GM12878 (cell line): ENCODE data around the gene TSPAN5. TPM values are rescaled to one million over a fixed set of nuclear protein-coding genes. Genes with fewer than 3 reads are reported as not detected.

Experiments
- ATAC-seq: fragments of 200-7000 bp; cut with Tn5 transposase; 3 replicates; pipeline ENCODE4 v1.9.1; 2020; ENCODE audit warnings: mild to moderate bottlenecking, moderate library complexity
- BruUV-seq: library from RNA; stranded (reverse); fragments of 400-500 nt; replicated peaks from 2 replicates; lab custom pipeline; 2021; lab: Mats Ljungman, UMichigan
- CTCF ChIA-PET: fragments of 300-600 bp; sonication (Branson Sonifier 250); formaldehyde crosslinking; extraction: SDS; loops from one replicate; lab custom pipeline; 2021; ENCODE audit warnings: inconsistent platforms; lab: Yijun Ruan, JAX
- POLR2A ChIA-PET: fragments of 350-600 bp; formaldehyde crosslinking; extraction: SDS; loops from one replicate; lab custom pipeline; 2021; ENCODE audit warnings: inconsistent platforms; lab: Charles Lee
- RAD21 ChIA-PET: fragments of 300-600 bp; sonication (Branson Sonifier 250); formaldehyde crosslinking; loops from one replicate; lab custom pipeline; 2023; ENCODE audit warnings: antibody characterized with exemption; ENCODE audit not compliant: unreplicated experiment; lab: Charles Lee
- SMC1A ChIA-PET: fragments of 300-600 bp; sonication (Branson Sonifier 250); formaldehyde crosslinking; loops from one replicate; lab custom pipeline; 2023; ENCODE audit not compliant: unreplicated experiment, uncharacterized antibody; lab: Charles Lee
- DNase-seq: peaks from one replicate; pipeline ENCODE4 v3.0.0-alpha.2; 2011; ENCODE audit warnings: low read depth, low spot score
- FAIRE-seq: peaks from 3 replicates; lab custom pipeline; 2011; peaks lifted over from hg19 to GRCh38; lab: Jason Lieb, UNC
- H2AFZ ChIP-seq: 2 replicates; pipeline ENCODE4 v1.6.0; 2011; ENCODE audit warnings: low read depth, low read length, control low read depth; ENCODE audit not compliant: control insufficient read depth
- H3K27ac ChIP-seq: 2 replicates; pipeline ENCODE4 v1.5.1; 2011; ENCODE audit warnings: control low read depth; ENCODE audit not compliant: control insufficient read depth, insufficient read depth
- H3K27me3 ChIP-seq, 2 experiments: replicated peaks in 1 of 2; 2 replicates each; pipeline versions ENCODE4 v1.6.0 to v1.6.1; 2011; ENCODE audit warnings: low read length in 1 of 2; ENCODE audit not compliant: control insufficient read depth in 2 of 2, insufficient read depth in 2 of 2
- H3K36me3 ChIP-seq, 2 experiments: 2 replicates each; pipeline ENCODE4 v1.5.1; 2011; ENCODE audit warnings: low read length in 1 of 2; ENCODE audit not compliant: control insufficient read depth in 2 of 2, insufficient read depth in 2 of 2
- H3K4me1 ChIP-seq: 2 replicates; pipeline ENCODE4 v1.6.1; 2011; ENCODE audit warnings: mild to moderate bottlenecking, low read length, moderate library complexity, mixed read lengths; ENCODE audit not compliant: control insufficient read depth, insufficient read depth
- H3K4me2 ChIP-seq: 2 replicates; pipeline ENCODE4 v1.6.0; 2011; ENCODE audit warnings: control low read depth; ENCODE audit not compliant: control insufficient read depth, insufficient read depth
- H3K4me3 ChIP-seq: fragments of 200-600 bp; sonication (generic); 2 replicates; pipeline ENCODE4 v1.5.1; 2016
- H3K79me2 ChIP-seq: 2 replicates; pipeline ENCODE4 v1.6.0; 2011; ENCODE audit warnings: low read length; ENCODE audit not compliant: control insufficient read depth, insufficient read depth
- H3K9ac ChIP-seq: 2 replicates; pipeline ENCODE4 v1.8.0; 2011; ENCODE audit warnings: low read length, control low read depth, mixed read lengths; ENCODE audit not compliant: control insufficient read depth, insufficient read depth
- H3K9me3 ChIP-seq: replicated peaks from 3 replicates; pipeline ENCODE4 v1.5.1; 2011; ENCODE audit warnings: mild to moderate bottlenecking, low read length; ENCODE audit not compliant: control insufficient read depth, insufficient read depth
- H4K20me1 ChIP-seq: 2 replicates; pipeline ENCODE4 v1.6.0; 2011; ENCODE audit not compliant: control insufficient read depth, insufficient read depth
- BCL3 ChIP-seq: IDR thresholded peaks from 2 replicates; pipeline ENCODE4 v1.6.1; 2011; ENCODE audit warnings: borderline replicate concordance, low read depth, mild to moderate bottlenecking, moderate library complexity, low read length; ENCODE audit not compliant: insufficient read depth, poor library complexity, severe bottlenecking
- CHD1 ChIP-seq: IDR thresholded peaks from 2 replicates; pipeline ENCODE4 v1.6.1; 2012; ENCODE audit warnings: low read depth, low read length, improper control_type of control experiment
- CHD2 ChIP-seq: IDR thresholded peaks from 2 replicates; pipeline ENCODE4 v1.6.1; 2011; ENCODE audit warnings: low read depth, low read length, improper control_type of control experiment, borderline replicate concordance
- GATAD2B ChIP-seq: fragments of 450-650 bp; conservative IDR thresholded peaks from 2 replicates; pipeline ENCODE4 v1.6.1; 2017; ENCODE audit warnings: low read depth, mild to moderate bottlenecking, moderate library complexity
- HDAC2 ChIP-seq: fragments of 200-600 bp; sonication (generic); IDR thresholded peaks from 2 replicates; pipeline ENCODE4 v1.6.1; 2017
- HDAC6 ChIP-seq: fragments of 200-600 bp; sonication (generic); IDR thresholded peaks from one replicate; pipeline ENCODE4 v1.8.0; 2017; ENCODE audit warnings: antibody characterized with exemption; ENCODE audit not compliant: unreplicated experiment
- HDGF ChIP-seq: fragments of 450-650 bp; IDR thresholded peaks from 2 replicates; pipeline ENCODE4 v1.6.1; 2016; ENCODE audit warnings: antibody characterized with exemption
- MEF2A ChIP-seq: IDR thresholded peaks from 2 replicates; pipeline ENCODE4 v1.6.1; 2011; ENCODE audit warnings: low read depth, mild to moderate bottlenecking, low read length, moderate library complexity; ENCODE audit not compliant: insufficient read depth
- MYB ChIP-seq: fragments of 150-350 bp; IDR thresholded peaks from 2 replicates; pipeline ENCODE4 v1.6.1; 2014; ENCODE audit warnings: mild to moderate bottlenecking, low read depth, low read length, borderline replicate concordance
- PAX5 ChIP-seq: IDR thresholded peaks from 2 replicates; pipeline ENCODE4 v1.6.1; 2011; ENCODE audit warnings: low read depth, low read length, borderline replicate concordance
- POU2F2 ChIP-seq: IDR thresholded peaks from 3 replicates; pipeline ENCODE4 v1.6.1; 2011; ENCODE audit warnings: low read depth, mild to moderate bottlenecking, low read length, borderline replicate concordance
- RAD21 ChIP-seq: IDR thresholded peaks from 2 replicates; pipeline ENCODE4 v1.6.1; 2011; ENCODE audit warnings: mild to moderate bottlenecking, low read depth, low read length, moderate library complexity; ENCODE audit not compliant: insufficient read depth
- RFX5 ChIP-seq: IDR thresholded peaks from 2 replicates; pipeline ENCODE4 v1.6.1; 2011; ENCODE audit warnings: low read depth, low read length, improper control_type of control experiment
- SIN3A ChIP-seq: IDR thresholded peaks from 2 replicates; pipeline ENCODE4 v1.6.1; 2012; ENCODE audit warnings: low read depth, low read length, improper control_type of control experiment
- SMAD1 ChIP-seq: fragments of 450-650 bp; IDR thresholded peaks from 2 replicates; pipeline ENCODE4 v1.6.1; 2018; ENCODE audit warnings: mild to moderate bottlenecking, low read depth; ENCODE audit not compliant: partially characterized antibody
- SRF ChIP-seq, 2 experiments: IDR thresholded peaks; 2 replicates each; pipeline ENCODE4 v1.6.1; 2011; ENCODE audit warnings: low read depth in 2 of 2, low read length in 2 of 2, mild to moderate bottlenecking in 1 of 2, moderate library complexity in 1 of 2
- SUPT20H ChIP-seq: IDR thresholded peaks from 2 replicates; pipeline ENCODE4 v1.6.1; 2011; ENCODE audit warnings: low read depth, mild to moderate bottlenecking, low read length, moderate library complexity, borderline replicate concordance; ENCODE audit not compliant: control insufficient read depth
- TBL1XR1 ChIP-seq: IDR thresholded peaks from 2 replicates; pipeline ENCODE4 v1.6.1; 2012; ENCODE audit warnings: low read depth, low read length, improper control_type of control experiment
- WGBS: methylation state at CpG from one replicate; pipeline ENCODE4 v1.1.6; 2016; ENCODE audit warnings: low lambda C conversion rate; ENCODE audit not compliant: insufficient replicate concordance, insufficient coverage; ENCODE audit errors: missing lambda C conversion rate; 5-methylcytosine and 5-hydroxymethylcytosine counted together
- in situ Hi-C: fragments of 300-500 bp; cut with MboI; formaldehyde crosslinking; loops from 9 replicates; pipeline ENCODE4 v1.14.3; 2018; ENCODE audit warnings: mixed read lengths
- intact Hi-C: fragments of 100-400 bp; cut with micrococcal nuclease; formaldehyde crosslinking; loops from one replicate; pipeline ENCODE4 v1.14.2; 2022; ENCODE audit not compliant: unreplicated experiment
- polyA plus RNA-seq, 11 experiments: library from polyadenylated mRNA; depleted of rRNA in 4 of 11; unstranded in 6 of 11; stranded (reverse) in 5 of 11; fragments of >200 nt; fragmentation: Nextera tagmentation in 4 of 11; fragmentation: Illumina TruSeq in 1 of 11; extraction: Ambion mirVana in 4 of 11; extraction: Trizol in 1 of 11; gene quantifications; 1 replicate in 1 of 11; 2 replicates in 10 of 11; pipeline versions ENCODE4 v1.2.1 to v1.2.3, GENCODE V29; 2011 to 2016; ENCODE audit warnings: inconsistent platforms in 2 of 11, missing spikeins in 2 of 11, low read depth in 1 of 11
- total RNA-seq, 4 experiments: library from RNA; depleted of rRNA in 3 of 4; stranded (reverse); fragments of >200 nt in 3 of 4; fragmentation: Illumina TruSeq in 1 of 4; extraction: Trizol in 1 of 4; gene quantifications; 2 replicates each; pipeline versions ENCODE4 v1.2.1 to v1.2.3, GENCODE V29; 2013 to 2021
- TF ChIP-seq, protein P1 (sequence below): fragments of 450-650 bp; IDR thresholded peaks from 2 replicates; pipeline ENCODE4 v1.6.1; 2016; ENCODE audit warnings: mild to moderate bottlenecking, moderate library complexity, borderline replicate concordance

Gene TSPAN5
- total and polyA plus RNA-seq, 10 of the 15 experiments (the other 5 are each of a cell fraction or from before 2014, with no cell fraction given): 0.09 to 8.2 (median 0.27) TPM

DNA sequence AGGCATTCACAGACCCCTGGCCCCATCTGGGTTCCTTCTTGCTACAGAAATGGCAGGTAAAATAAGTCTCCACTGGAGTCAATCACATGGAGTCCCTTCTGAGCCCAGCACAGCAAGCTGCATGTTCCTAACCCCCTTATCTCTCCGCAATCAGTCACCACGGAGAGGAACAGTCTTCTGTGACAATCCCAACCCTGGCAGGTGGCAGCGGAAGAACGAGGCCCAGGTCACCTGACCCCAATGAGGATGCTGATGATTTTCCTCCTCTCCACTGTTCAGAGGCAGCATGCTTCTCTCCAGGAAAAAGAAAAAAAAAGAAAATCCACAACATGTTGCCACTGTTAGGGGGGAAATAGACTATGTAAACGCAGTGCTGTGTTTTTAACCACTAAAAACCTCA lies 50.1 kb downstream of the TSPAN5 start:
- BruUV-seq: no TSS peak
- ChIA-PET CTCF (no interaction called here), POLR2A (no interaction called here), SMC1A (interaction anchor here (1.0 kb wide), 1 partner anchor 9 kb away, joined by 4 read pairs; no protein-coding TSS in a partner anchor), RAD21 (no interaction called here)
- Histone ChIP-seq H3K36me3 (no peaks in the 10 kb centered on the region), H3K27ac (no peak overlapping the region), H4K20me1 (no peaks in the 10 kb centered on the region), H3K4me2 (no peak overlapping the region), H3K4me3 (no peak overlapping the region), H2AFZ (no peak overlapping the region), H3K27me3 (no peaks in the 10 kb centered on the region; a peak in 1 of 4 replicates), H3K4me1 (peaks cover 4% of the 10 kb centered on the region; the same call in 1 of the 2 replicates), H3K79me2 (no peaks in the 10 kb centered on the region), H3K9ac (no peak overlapping the region), H3K9me3 (no peaks in the 10 kb centered on the region)
- no peak for DNase-seq
- FAIRE-seq: no peak
- intact Hi-C loops (no loop called here), in situ Hi-C loops (no loop called here)
- ATAC-seq: no peak
- TF ChIP-seq MYB (no peak), MEF2A (no peak), SRF (IDR thresholded peaks at IDR 0.05; ENCODE audit: low read depth in 2 of 2, low read length in 2 of 2) (no peak), HDGF (no peak), CHD2 (no peak), TBL1XR1 (no peak), SMAD1 (no peak), CHD1 (no peak), SUPT20H (no peak), PAX5 (no peak), RFX5 (no peak), HDAC6 (no peak), RAD21 (no peak), GATAD2B (no peak), HDAC2 (no peak), SIN3A (no peak), BCL3 (no peak), POU2F2 (no peak)
- TF ChIP-seq, protein P1, sequence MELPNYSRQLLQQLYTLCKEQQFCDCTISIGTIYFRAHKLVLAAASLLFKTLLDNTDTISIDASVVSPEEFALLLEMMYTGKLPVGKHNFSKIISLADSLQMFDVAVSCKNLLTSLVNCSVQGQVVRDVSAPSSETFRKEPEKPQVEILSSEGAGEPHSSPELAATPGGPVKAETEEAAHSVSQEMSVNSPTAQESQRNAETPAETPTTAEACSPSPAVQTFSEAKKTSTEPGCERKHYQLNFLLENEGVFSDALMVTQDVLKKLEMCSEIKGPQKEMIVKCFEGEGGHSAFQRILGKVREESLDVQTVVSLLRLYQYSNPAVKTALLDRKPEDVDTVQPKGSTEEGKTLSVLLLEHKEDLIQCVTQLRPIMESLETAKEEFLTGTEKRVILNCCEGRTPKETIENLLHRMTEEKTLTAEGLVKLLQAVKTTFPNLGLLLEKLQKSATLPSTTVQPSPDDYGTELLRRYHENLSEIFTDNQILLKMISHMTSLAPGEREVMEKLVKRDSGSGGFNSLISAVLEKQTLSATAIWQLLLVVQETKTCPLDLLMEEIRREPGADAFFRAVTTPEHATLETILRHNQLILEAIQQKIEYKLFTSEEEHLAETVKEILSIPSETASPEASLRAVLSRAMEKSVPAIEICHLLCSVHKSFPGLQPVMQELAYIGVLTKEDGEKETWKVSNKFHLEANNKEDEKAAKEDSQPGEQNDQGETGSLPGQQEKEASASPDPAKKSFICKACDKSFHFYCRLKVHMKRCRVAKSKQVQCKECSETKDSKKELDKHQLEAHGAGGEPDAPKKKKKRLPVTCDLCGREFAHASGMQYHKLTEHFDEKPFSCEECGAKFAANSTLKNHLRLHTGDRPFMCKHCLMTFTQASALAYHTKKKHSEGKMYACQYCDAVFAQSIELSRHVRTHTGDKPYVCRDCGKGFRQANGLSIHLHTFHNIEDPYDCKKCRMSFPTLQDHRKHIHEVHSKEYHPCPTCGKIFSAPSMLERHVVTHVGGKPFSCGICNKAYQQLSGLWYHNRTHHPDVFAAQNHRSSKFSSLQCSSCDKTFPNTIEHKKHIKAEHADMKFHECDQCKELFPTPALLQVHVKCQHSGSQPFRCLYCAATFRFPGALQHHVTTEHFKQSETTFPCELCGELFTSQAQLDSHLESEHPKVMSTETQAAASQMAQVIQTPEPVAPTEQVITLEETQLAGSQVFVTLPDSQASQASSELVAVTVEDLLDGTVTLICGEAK: no peak
- WGBS: 67% methylated on average over 5 of the region's 5 CpGs
